GM23338 (cell line): ENCODE measurements around the gene CCDC178. TPM values are rescaled to one million over a fixed set of nuclear protein-coding genes. Genes with fewer than 3 reads are reported as not detected.

ENCODE experiments used
- CREB1 ChIP-seq: fragments of 250-450 bp; sonication (Bioruptor Pico); IDR thresholded peaks from 2 replicates; pipeline ENCODE4 v1.5.0; 2020; ENCODE audit warnings: low read depth, mild to moderate bottlenecking, moderate library complexity
- EZH2 ChIP-seq: fragments of 200-600 bp; sonication (generic); IDR thresholded peaks from one replicate; pipeline ENCODE4 v1.8.0; 2017; ENCODE audit warnings: antibody characterized with exemption, mild to moderate bottlenecking, low read depth; ENCODE audit not compliant: unreplicated experiment
- EZH2phosphoT487 ChIP-seq: fragments of 200-600 bp; sonication (generic); IDR thresholded peaks from one replicate; pipeline ENCODE4 v1.8.1; 2018; ENCODE audit warnings: antibody characterized with exemption; ENCODE audit not compliant: unreplicated experiment
- STAT1 ChIP-seq: IDR thresholded peaks from one replicate; pipeline ENCODE4 v1.6.1; 2016; ENCODE audit warnings: antibody characterized with exemption; ENCODE audit not compliant: unreplicated experiment
- ZNF114 ChIP-seq: fragments of 250-450 bp; sonication (Bioruptor Pico); IDR thresholded peaks from 2 replicates; pipeline ENCODE4 v1.5.0; 2020; ENCODE audit warnings: mild to moderate bottlenecking, moderate library complexity
- ZNF331 ChIP-seq: fragments of 250-450 bp; sonication (Bioruptor Pico); IDR thresholded peaks from 2 replicates; pipeline ENCODE4 v1.5.0; 2020; ENCODE audit warnings: low read depth, mild to moderate bottlenecking, moderate library complexity
- polyA plus RNA-seq: library from polyadenylated mRNA; unstranded; fragments of >200 nt; fragmentation: Nextera tagmentation; extraction: Ambion mirVana; gene quantifications from 2 replicates; pipeline ENCODE4 v1.2.1, GENCODE V29; 2016
- total RNA-seq: library from RNA; depleted of rRNA; stranded (reverse); fragments of >200 nt; shearing (Covaris generic); gene quantifications from 2 replicates; pipeline ENCODE4 v1.2.3, GENCODE V29; 2014; rRNA removed
- TF ChIP-seq, protein P1 (sequence below): IDR thresholded peaks from one replicate; pipeline ENCODE4 v1.6.1; 2018; ENCODE audit warnings: antibody characterized with exemption; ENCODE audit not compliant: unreplicated experiment

CCDC178 gene
- total and polyA plus RNA-seq, 2 experiments from 2014 or later, result 0.17 to 0.24 TPM

DNA sequence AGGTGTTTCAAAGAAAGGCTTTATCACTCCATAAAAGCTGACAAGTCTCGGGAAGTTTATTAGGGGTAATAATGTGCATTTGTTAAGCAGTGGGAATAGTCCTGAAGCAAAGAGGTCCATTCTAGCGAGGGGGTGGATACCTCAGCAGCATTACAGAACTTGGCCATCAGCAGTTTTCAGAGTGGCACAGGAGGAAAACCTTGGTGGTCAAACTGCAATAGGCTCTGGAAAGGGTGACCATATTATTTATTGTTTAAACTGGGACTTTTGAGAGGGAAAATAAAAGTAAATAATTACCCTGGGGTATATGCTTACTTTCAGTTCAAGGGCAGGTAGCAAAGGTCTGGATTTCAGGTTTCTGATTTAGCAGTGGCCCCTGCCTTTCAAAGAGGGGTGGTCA is 552.2 kb downstream of the CCDC178 start (continued):
- no peak for TF ChIP-seq EZH2phosphoT487
- TF ChIP-seq EZH2, result no peak
- TF ChIP-seq, protein P1, sequence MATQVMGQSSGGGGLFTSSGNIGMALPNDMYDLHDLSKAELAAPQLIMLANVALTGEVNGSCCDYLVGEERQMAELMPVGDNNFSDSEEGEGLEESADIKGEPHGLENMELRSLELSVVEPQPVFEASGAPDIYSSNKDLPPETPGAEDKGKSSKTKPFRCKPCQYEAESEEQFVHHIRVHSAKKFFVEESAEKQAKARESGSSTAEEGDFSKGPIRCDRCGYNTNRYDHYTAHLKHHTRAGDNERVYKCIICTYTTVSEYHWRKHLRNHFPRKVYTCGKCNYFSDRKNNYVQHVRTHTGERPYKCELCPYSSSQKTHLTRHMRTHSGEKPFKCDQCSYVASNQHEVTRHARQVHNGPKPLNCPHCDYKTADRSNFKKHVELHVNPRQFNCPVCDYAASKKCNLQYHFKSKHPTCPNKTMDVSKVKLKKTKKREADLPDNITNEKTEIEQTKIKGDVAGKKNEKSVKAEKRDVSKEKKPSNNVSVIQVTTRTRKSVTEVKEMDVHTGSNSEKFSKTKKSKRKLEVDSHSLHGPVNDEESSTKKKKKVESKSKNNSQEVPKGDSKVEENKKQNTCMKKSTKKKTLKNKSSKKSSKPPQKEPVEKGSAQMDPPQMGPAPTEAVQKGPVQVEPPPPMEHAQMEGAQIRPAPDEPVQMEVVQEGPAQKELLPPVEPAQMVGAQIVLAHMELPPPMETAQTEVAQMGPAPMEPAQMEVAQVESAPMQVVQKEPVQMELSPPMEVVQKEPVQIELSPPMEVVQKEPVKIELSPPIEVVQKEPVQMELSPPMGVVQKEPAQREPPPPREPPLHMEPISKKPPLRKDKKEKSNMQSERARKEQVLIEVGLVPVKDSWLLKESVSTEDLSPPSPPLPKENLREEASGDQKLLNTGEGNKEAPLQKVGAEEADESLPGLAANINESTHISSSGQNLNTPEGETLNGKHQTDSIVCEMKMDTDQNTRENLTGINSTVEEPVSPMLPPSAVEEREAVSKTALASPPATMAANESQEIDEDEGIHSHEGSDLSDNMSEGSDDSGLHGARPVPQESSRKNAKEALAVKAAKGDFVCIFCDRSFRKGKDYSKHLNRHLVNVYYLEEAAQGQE, result no peak
- TF ChIP-seq CREB1, result no peak
- no peak for TF ChIP-seq ZNF331
- no peak for TF ChIP-seq STAT1
- no peak for TF ChIP-seq ZNF114 (CRISPR knock-in tag)

Other genes starting within 250 kb of the CCDC178 start
- 1.4 and 2.6 TPM in 2 replicates for gene ASXL3, start 137.5 kb upstream of the CCDC178 start, total RNA-seq
- 0.23 and 0.33 TPM in 2 replicates for gene ASXL3, start 137.5 kb upstream of the CCDC178 start, polyA plus RNA-seq